ENCODE results near the gene SLC4A1.

GRCh38 chr17:44262654-44263225, 5.2 kb downstream of the SLC4A1 start:
- TF ChIP-seq CTCF (IDR thresholded peaks at IDR 0.05) (no peak), EP300 (IDR thresholded peaks at IDR 0.05) (no peak), POLR2AphosphoS5 (IDR thresholded peaks at IDR 0.05) (no peak)
